K562 (cell line): ENCODE data around the gene DLAT. TPM values are rescaled to one million over a fixed set of nuclear protein-coding genes. Genes with fewer than 3 reads are reported as not detected.

Source experiments
- CCNT2 ChIP-seq: IDR thresholded peaks from 2 replicates; pipeline ENCODE4 v1.6.1; 2011; ENCODE audit warnings: borderline replicate concordance, low read depth, mild to moderate bottlenecking, moderate library complexity, mixed read lengths, low read length; ENCODE audit not compliant: insufficient read length; ENCODE audit errors: extremely low read depth
- FOSL1 ChIP-seq: fragments of 200-800 bp; sonication (Bioruptor generic); conservative IDR thresholded peaks from 2 replicates; pipeline ENCODE4 v1.6.1; 2016; ENCODE audit warnings: missing genetic modification characterization, missing compliant biosample characterization
- KLF13 ChIP-seq: fragments of 450-650 bp; IDR thresholded peaks from 2 replicates; pipeline ENCODE4 v1.6.1; 2016; ENCODE audit warnings: missing genetic modification characterization, low read depth, mild to moderate bottlenecking, missing compliant biosample characterization, moderate library complexity, borderline replicate concordance
- MBD2 ChIP-seq: sonication (generic); IDR thresholded peaks from 2 replicates; pipeline ENCODE4 v1.6.1; 2016; ENCODE audit warnings: low read depth, borderline replicate concordance
- SRSF1 ChIP-seq: fragments of 200-400 bp; formaldehyde crosslinking; IDR thresholded peaks from 2 replicates; pipeline ENCODE4 v1.6.1; 2017; ENCODE audit warnings: mild to moderate bottlenecking, low read depth, low read length, moderate library complexity
- ZC3H8 ChIP-seq: fragments of 450-650 bp; IDR thresholded peaks from 2 replicates; pipeline ENCODE4 v1.6.1; 2017
- ZZZ3 ChIP-seq: fragments of 450-650 bp; IDR thresholded peaks from 2 replicates; pipeline ENCODE4 v1.6.1; 2016; ENCODE audit warnings: antibody characterized with exemption, mild to moderate bottlenecking, moderate library complexity
- polyA plus RNA-seq, 8 experiments: library from polyadenylated mRNA; depleted of rRNA in 4 of 8; stranded (reverse) in 5 of 8; unstranded in 3 of 8; fragments of >200 nt; fragmentation: Nextera tagmentation in 2 of 8; fragmentation: Illumina TruSeq in 1 of 8; extraction: Ambion mirVana in 2 of 8; extraction: Trizol in 1 of 8; gene quantifications; 2 replicates each; pipeline versions ENCODE4 v1.2.1 to v1.2.3, GENCODE V29; 2011 to 2014; ENCODE audit warnings: inconsistent platforms in 1 of 8, missing spikeins in 1 of 8
- total RNA-seq, 7 experiments: library from RNA; depleted of rRNA in 6 of 7; stranded (reverse); fragments of >200 nt in 6 of 7; fragmentation: Illumina TruSeq in 2 of 7; extraction: Trizol in 2 of 7; gene quantifications; 2 replicates each; pipeline versions ENCODE4 v1.2.1 to v1.2.3, GENCODE V29; 2011 to 2021; ENCODE audit warnings: low replicate concordance in 1 of 7
- TF ChIP-seq, protein P1 (sequence below): fragments of 450-650 bp; IDR thresholded peaks from 2 replicates; pipeline ENCODE4 v1.6.1; 2016; ENCODE audit warnings: mild to moderate bottlenecking, moderate library complexity
- TF ChIP-seq, protein P2 (sequence below): fragments of 250-450 bp; sonication (Bioruptor Pico); IDR thresholded peaks from 2 replicates; pipeline ENCODE4 v1.4.0; 2020; ENCODE audit warnings: mild to moderate bottlenecking, moderate library complexity
- TF ChIP-seq, protein P3 (sequence below): sonication (generic); formaldehyde crosslinking; IDR thresholded peaks from 2 replicates; pipeline ENCODE4 v1.8.1; 2023; ENCODE audit warnings: mild to moderate bottlenecking, missing genetic modification reagents

DLAT gene
- total and polyA plus RNA-seq, 9 of the 15 experiments (the other 6 are each of a cell fraction or from before 2014, with no cell fraction given): 41.7 to 152 (median 105) TPM

DNA sequence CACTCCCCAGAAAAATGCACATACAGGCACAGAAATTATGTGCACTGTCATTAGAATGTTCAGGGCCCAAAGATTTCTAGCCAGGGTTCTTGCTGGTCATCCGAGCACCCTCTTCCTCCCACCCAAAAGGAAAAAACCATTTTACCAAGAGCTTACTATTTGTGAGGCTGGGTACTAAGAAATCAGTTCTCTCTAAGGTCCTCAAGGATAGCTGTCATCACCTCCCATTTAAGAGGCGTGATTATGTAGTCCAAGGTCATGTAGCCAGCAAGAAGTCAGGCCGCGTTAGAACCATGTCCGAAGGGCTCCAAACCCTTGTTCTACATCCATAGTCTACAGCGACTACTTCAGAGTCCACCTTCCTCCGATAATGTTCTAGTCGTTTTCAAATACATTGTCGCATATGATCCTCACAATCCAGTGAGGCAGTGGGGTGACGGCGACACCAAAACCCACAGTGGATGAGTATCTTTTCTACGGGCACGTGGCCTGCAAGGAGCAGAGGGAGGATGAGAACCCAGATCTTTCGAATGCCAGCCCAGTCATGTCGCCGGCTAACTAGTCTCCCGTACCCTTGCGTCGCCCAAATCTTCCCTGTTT is 60.7 kb downstream of the DLAT start (continued):
- TF ChIP-seq, protein P1, sequence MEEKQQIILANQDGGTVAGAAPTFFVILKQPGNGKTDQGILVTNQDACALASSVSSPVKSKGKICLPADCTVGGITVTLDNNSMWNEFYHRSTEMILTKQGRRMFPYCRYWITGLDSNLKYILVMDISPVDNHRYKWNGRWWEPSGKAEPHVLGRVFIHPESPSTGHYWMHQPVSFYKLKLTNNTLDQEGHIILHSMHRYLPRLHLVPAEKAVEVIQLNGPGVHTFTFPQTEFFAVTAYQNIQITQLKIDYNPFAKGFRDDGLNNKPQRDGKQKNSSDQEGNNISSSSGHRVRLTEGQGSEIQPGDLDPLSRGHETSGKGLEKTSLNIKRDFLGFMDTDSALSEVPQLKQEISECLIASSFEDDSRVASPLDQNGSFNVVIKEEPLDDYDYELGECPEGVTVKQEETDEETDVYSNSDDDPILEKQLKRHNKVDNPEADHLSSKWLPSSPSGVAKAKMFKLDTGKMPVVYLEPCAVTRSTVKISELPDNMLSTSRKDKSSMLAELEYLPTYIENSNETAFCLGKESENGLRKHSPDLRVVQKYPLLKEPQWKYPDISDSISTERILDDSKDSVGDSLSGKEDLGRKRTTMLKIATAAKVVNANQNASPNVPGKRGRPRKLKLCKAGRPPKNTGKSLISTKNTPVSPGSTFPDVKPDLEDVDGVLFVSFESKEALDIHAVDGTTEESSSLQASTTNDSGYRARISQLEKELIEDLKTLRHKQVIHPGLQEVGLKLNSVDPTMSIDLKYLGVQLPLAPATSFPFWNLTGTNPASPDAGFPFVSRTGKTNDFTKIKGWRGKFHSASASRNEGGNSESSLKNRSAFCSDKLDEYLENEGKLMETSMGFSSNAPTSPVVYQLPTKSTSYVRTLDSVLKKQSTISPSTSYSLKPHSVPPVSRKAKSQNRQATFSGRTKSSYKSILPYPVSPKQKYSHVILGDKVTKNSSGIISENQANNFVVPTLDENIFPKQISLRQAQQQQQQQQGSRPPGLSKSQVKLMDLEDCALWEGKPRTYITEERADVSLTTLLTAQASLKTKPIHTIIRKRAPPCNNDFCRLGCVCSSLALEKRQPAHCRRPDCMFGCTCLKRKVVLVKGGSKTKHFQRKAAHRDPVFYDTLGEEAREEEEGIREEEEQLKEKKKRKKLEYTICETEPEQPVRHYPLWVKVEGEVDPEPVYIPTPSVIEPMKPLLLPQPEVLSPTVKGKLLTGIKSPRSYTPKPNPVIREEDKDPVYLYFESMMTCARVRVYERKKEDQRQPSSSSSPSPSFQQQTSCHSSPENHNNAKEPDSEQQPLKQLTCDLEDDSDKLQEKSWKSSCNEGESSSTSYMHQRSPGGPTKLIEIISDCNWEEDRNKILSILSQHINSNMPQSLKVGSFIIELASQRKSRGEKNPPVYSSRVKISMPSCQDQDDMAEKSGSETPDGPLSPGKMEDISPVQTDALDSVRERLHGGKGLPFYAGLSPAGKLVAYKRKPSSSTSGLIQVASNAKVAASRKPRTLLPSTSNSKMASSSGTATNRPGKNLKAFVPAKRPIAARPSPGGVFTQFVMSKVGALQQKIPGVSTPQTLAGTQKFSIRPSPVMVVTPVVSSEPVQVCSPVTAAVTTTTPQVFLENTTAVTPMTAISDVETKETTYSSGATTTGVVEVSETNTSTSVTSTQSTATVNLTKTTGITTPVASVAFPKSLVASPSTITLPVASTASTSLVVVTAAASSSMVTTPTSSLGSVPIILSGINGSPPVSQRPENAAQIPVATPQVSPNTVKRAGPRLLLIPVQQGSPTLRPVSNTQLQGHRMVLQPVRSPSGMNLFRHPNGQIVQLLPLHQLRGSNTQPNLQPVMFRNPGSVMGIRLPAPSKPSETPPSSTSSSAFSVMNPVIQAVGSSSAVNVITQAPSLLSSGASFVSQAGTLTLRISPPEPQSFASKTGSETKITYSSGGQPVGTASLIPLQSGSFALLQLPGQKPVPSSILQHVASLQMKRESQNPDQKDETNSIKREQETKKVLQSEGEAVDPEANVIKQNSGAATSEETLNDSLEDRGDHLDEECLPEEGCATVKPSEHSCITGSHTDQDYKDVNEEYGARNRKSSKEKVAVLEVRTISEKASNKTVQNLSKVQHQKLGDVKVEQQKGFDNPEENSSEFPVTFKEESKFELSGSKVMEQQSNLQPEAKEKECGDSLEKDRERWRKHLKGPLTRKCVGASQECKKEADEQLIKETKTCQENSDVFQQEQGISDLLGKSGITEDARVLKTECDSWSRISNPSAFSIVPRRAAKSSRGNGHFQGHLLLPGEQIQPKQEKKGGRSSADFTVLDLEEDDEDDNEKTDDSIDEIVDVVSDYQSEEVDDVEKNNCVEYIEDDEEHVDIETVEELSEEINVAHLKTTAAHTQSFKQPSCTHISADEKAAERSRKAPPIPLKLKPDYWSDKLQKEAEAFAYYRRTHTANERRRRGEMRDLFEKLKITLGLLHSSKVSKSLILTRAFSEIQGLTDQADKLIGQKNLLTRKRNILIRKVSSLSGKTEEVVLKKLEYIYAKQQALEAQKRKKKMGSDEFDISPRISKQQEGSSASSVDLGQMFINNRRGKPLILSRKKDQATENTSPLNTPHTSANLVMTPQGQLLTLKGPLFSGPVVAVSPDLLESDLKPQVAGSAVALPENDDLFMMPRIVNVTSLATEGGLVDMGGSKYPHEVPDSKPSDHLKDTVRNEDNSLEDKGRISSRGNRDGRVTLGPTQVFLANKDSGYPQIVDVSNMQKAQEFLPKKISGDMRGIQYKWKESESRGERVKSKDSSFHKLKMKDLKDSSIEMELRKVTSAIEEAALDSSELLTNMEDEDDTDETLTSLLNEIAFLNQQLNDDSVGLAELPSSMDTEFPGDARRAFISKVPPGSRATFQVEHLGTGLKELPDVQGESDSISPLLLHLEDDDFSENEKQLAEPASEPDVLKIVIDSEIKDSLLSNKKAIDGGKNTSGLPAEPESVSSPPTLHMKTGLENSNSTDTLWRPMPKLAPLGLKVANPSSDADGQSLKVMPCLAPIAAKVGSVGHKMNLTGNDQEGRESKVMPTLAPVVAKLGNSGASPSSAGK: peak; percentile 83
- TF ChIP-seq, protein P2, sequence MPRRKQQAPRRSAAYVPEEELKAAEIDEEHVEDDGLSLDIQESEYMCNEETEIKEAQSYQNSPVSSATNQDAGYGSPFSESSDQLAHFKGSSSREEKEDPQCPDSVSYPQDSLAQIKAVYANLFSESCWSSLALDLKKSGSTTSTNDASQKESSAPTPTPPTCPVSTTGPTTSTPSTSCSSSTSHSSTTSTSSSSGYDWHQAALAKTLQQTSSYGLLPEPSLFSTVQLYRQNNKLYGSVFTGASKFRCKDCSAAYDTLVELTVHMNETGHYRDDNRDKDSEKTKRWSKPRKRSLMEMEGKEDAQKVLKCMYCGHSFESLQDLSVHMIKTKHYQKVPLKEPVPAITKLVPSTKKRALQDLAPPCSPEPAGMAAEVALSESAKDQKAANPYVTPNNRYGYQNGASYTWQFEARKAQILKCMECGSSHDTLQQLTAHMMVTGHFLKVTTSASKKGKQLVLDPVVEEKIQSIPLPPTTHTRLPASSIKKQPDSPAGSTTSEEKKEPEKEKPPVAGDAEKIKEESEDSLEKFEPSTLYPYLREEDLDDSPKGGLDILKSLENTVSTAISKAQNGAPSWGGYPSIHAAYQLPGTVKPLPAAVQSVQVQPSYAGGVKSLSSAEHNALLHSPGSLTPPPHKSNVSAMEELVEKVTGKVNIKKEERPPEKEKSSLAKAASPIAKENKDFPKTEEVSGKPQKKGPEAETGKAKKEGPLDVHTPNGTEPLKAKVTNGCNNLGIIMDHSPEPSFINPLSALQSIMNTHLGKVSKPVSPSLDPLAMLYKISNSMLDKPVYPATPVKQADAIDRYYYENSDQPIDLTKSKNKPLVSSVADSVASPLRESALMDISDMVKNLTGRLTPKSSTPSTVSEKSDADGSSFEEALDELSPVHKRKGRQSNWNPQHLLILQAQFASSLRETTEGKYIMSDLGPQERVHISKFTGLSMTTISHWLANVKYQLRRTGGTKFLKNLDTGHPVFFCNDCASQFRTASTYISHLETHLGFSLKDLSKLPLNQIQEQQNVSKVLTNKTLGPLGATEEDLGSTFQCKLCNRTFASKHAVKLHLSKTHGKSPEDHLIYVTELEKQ: no peak
- 0 out of 2 replicates have a peak, but pooled peaks have one; percentile 11 for TF ChIP-seq ZC3H8
- TF ChIP-seq, protein P3, sequence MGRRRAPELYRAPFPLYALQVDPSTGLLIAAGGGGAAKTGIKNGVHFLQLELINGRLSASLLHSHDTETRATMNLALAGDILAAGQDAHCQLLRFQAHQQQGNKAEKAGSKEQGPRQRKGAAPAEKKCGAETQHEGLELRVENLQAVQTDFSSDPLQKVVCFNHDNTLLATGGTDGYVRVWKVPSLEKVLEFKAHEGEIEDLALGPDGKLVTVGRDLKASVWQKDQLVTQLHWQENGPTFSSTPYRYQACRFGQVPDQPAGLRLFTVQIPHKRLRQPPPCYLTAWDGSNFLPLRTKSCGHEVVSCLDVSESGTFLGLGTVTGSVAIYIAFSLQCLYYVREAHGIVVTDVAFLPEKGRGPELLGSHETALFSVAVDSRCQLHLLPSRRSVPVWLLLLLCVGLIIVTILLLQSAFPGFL (CRISPR knock-in tag): no peak
- TF ChIP-seq FOSL1 (tag): no peak
- TF ChIP-seq SRSF1: no peak
- TF ChIP-seq MBD2: no peak
- 0 out of 2 replicates have a peak, but pooled peaks have one; percentile 32 for TF ChIP-seq KLF13 (tag)
- TF ChIP-seq CCNT2: no peak
- no peak for TF ChIP-seq ZZZ3
